ENCODE data around the gene POGZ.
"Not testable (repeated sequence)": the region's sequence is repeated elsewhere in the genome, so short reads cannot be mapped to it uniquely, and the experiment has no call there.

Gene POGZ

GRCh38 chr1:151411884-151412283, 47.4 kb downstream of the POGZ start:
- DNase-seq: no peak

GRCh38 chr1:151408891-151409290, 50.4 kb downstream of the POGZ start:
- DNase-seq: peak; percentile 61

- DNase-seq: no peak
Observed at GRCh38 chr1:151407304-151407703, 52.0 kb downstream of the POGZ start.

- no peak for DNase-seq
Observed at GRCh38 chr1:151406176-151406575, 53.1 kb downstream of the POGZ start.

- DNase-seq: no peak
Observed at GRCh38 chr1:151405187-151405951, 53.9 kb downstream of the POGZ start.

- no peak for DNase-seq
Observed at GRCh38 chr1:151403612-151404011, 55.7 kb downstream of the POGZ start.

GRCh38 chr1:151402764-151403163, 56.5 kb downstream of the POGZ start:
- no peak for DNase-seq

- DNase-seq: no peak
Observed at GRCh38 chr1:151401860-151402259, 57.4 kb downstream of the POGZ start.

- DNase-seq: peak; percentile 12
Observed at GRCh38 chr1:151401125-151401788, 58.0 kb downstream of the POGZ start.

- DNase-seq: peak; percentile 93
Observed at GRCh38 chr1:151399324-151400171, 59.7 kb downstream of the POGZ start, which contains the start of gene PSMB4. Gene PSMB4 (plus strand): TSS chr1:151399573. CDS start chr1:151399588, 15 bp downstream.

GRCh38 chr1:151396265-151396664, 63.0 kb downstream of the POGZ start:
- DNase-seq: not testable (repeated sequence)

- no peak for DNase-seq
Observed at GRCh38 chr1:151393583-151393982, 65.7 kb downstream of the POGZ start.

GRCh38 chr1:151391079-151391563, 68.2 kb downstream of the POGZ start:
- DNase-seq: no peak

GRCh38 chr1:151390221-151391078, 68.8 kb downstream of the POGZ start:
- DNase-seq: not testable (repeated sequence)

- DNase-seq: no peak
Observed at GRCh38 chr1:151386002-151386401, 73.3 kb downstream of the POGZ start.

GRCh38 chr1:151384584-151384983, 74.7 kb downstream of the POGZ start:
- DNase-seq: no peak

GRCh38 chr1:151377150-151377884, 82.0 kb downstream of the POGZ start:
- DNase-seq: no peak

- no peak for DNase-seq
Observed at GRCh38 chr1:151373196-151373595, 86.1 kb downstream of the POGZ start.

GRCh38 chr1:151372058-151372934, 87.0 kb downstream of the POGZ start, which contains the start of gene SELENBP1:
Gene SELENBP1 (minus strand): TSS chr1:151372705. CDS start chr1:151372641, 64 bp downstream.
- peak; percentile 57 for DNase-seq

- DNase-seq: peak; percentile 36
Observed at GRCh38 chr1:151371370-151372057, 87.8 kb downstream of the POGZ start.

All from fibroblast of skin of right biceps (primary cell).